ENCODE measurements around the gene SH2D7.

SH2D7 gene

GRCh38 chr15:78131295-78132061, 39.1 kb downstream of the SH2D7 start, which contains the start of gene CIB2:
CIB2 (minus strand) TSS chr15:78131445; CDS start chr15:78131215, 230 bp downstream.
- Histone ChIP-seq H3K4me3 (replicated peaks; ENCODE audit: insufficient read depth, low read length) (peak within 1 kb of the TSS; percentile 63), H3K27me3 (ENCODE audit: insufficient read depth, poor library complexity, severe bottlenecking) (peaks cover 6% of the 10 kb centered on the region), H3K27ac (replicated peaks) (no peak within 1 kb of the TSS)
- TF ChIP-seq CTCF (IDR thresholded peaks at IDR 0.05; ENCODE audit: insufficient read depth, low read length), result peak; percentile 12
- no peak for TF ChIP-seq REST (IDR thresholded peaks at IDR 0.05; ENCODE audit: insufficient replicate concordance, low read depth)
- peak; percentile 33 to 61 for DNase-seq (ENCODE audit: low read depth in 1 of 2, low spot score in 1 of 2)

- no peak overlapping the region for H3K4me3 ChIP-seq (replicated peaks; ENCODE audit: insufficient read depth, low read length)
- TF ChIP-seq POLR2AphosphoS5 (IDR thresholded peaks at IDR 0.05; ENCODE audit: low read depth), result no peak
- no peak for TF ChIP-seq SPI1 (IDR thresholded peaks at IDR 0.05; ENCODE audit: borderline replicate concordance, low read depth)
- no peak for TF ChIP-seq CTCF (IDR thresholded peaks at IDR 0.05; ENCODE audit: insufficient read depth, low read length)
- TF ChIP-seq REST (IDR thresholded peaks at IDR 0.05; ENCODE audit: insufficient replicate concordance, low read depth), result no peak
- TF ChIP-seq GABPA (IDR thresholded peaks at IDR 0.05; ENCODE audit: low read depth), result no peak
- H3K27ac ChIP-seq (replicated peaks), result no peak overlapping the region
- DNase-seq (ENCODE audit: low read depth in 1 of 2, low spot score in 1 of 2), result no peak
- peaks cover 6% of the 10 kb centered on the region for H3K27me3 ChIP-seq (ENCODE audit: insufficient read depth, poor library complexity, severe bottlenecking)
These were observed 41.4 kb downstream of the SH2D7 start for GRCh38 chr15:78133801-78134200.

- Histone ChIP-seq H3K27ac (replicated peaks) (no peak overlapping the region), H3K4me3 (replicated peaks; ENCODE audit: insufficient read depth, low read length) (no peak overlapping the region), H3K27me3 (ENCODE audit: insufficient read depth, poor library complexity, severe bottlenecking) (no peaks in the 10 kb centered on the region)
- DNase-seq (ENCODE audit: low read depth in 1 of 2, low spot score in 1 of 2), result no peak
- TF ChIP-seq GABPA (IDR thresholded peaks at IDR 0.05; ENCODE audit: low read depth) (no peak), CTCF (IDR thresholded peaks at IDR 0.05; ENCODE audit: insufficient read depth, low read length) (no peak), POLR2AphosphoS5 (IDR thresholded peaks at IDR 0.05; ENCODE audit: low read depth) (no peak), SPI1 (IDR thresholded peaks at IDR 0.05; ENCODE audit: borderline replicate concordance, low read depth) (no peak), REST (IDR thresholded peaks at IDR 0.05; ENCODE audit: insufficient replicate concordance, low read depth) (no peak)
These were observed 47.2 kb downstream of the SH2D7 start for GRCh38 chr15:78139578-78139977.

Data from HL-60 (cell line).